Measurements from ENCODE around the gene CYB561D1.
A peak's percentile ranks its signal among the peaks of the same experiment; 100 is the strongest.

Gene CYB561D1

GRCh38 chr1:109491372-109491771, 2.5 kb upstream of the CYB561D1 start:
- ChIA-PET CTCF (interaction anchor here (0.5 to 9.8 kb wide), 14 partner anchors 11 to 314 kb away, joined by 3 to 115 read pairs (median 4); partner anchors contain the start of genes GNAI3 and PSRC1), POLR2A (interaction anchor here (0.8 to 1.0 kb wide), 3 partner anchors 18 to 215 kb away, joined by 3 read pairs; partner anchors contain the start of gene AMIGO1)
- no peak for DNase-seq (ENCODE audit: extremely low spot score)

GRCh38 chr1:109492779-109493178, 1.1 kb upstream of the CYB561D1 start:
- no peak for DNase-seq (ENCODE audit: extremely low spot score)
- no peak for TF ChIP-seq TARDBP (IDR thresholded peaks at IDR 0.05)
- TF ChIP-seq SP1 (IDR thresholded peaks at IDR 0.05): no peak
- no peak for TF ChIP-seq FOXK2 (IDR thresholded peaks at IDR 0.05)
- TF ChIP-seq FOXA1 (IDR thresholded peaks at IDR 0.05): no peak
- no peak for TF ChIP-seq FOXM1 (IDR thresholded peaks at IDR 0.05; ENCODE audit: borderline replicate concordance)
- no peak for TF ChIP-seq BHLHE40 (IDR thresholded peaks at IDR 0.05; ENCODE audit: borderline replicate concordance)
- no peak for TF ChIP-seq CTBP1 (IDR thresholded peaks at IDR 0.05; ENCODE audit: borderline replicate concordance)
- no peak for TF ChIP-seq HDGF (IDR thresholded peaks at IDR 0.05; ENCODE audit: borderline replicate concordance)
- TF ChIP-seq NFRKB (IDR thresholded peaks at IDR 0.05): no peak
- no peak for TF ChIP-seq ZNF384 (IDR thresholded peaks at IDR 0.05)
- TF ChIP-seq SUZ12 (IDR thresholded peaks at IDR 0.05): no peak
- no peak for TF ChIP-seq PKNOX1 (IDR thresholded peaks at IDR 0.05)
- TF ChIP-seq ELF4 (IDR thresholded peaks at IDR 0.05): no peak
- no peak for TF ChIP-seq L3MBTL2 (conservative IDR thresholded peaks at IDR 0.05)
- TF ChIP-seq LEF1 (IDR thresholded peaks at IDR 0.05; ENCODE audit: borderline replicate concordance): no peak
- no peak for TF ChIP-seq ARNT (IDR thresholded peaks at IDR 0.05)
- ChIA-PET CTCF (interaction anchor here (0.6 to 9.8 kb wide), 7 partner anchors 8 to 210 kb away, joined by 3 to 115 read pairs (median 12); partner anchors contain the start of genes ATXN7L2 and PSRC1), POLR2A (interaction anchor here (0.6 to 3.3 kb wide), 5 partner anchors 9 to 279 kb away, joined by 3 to 14 read pairs (median 6); partner anchors contain the start of genes AMIGO1, ATXN7L2, PSMA5 and SARS1)

More at GRCh38 chr1:109491372-109491771, 2.5 kb upstream of the CYB561D1 start:
- TF ChIP-seq ZNF384 (IDR thresholded peaks at IDR 0.05): no peak
- TF ChIP-seq ARNT (IDR thresholded peaks at IDR 0.05): no peak
- TF ChIP-seq PKNOX1 (IDR thresholded peaks at IDR 0.05): no peak
- no peak for TF ChIP-seq NFRKB (IDR thresholded peaks at IDR 0.05)
- TF ChIP-seq SUZ12 (IDR thresholded peaks at IDR 0.05): no peak
- TF ChIP-seq TARDBP (IDR thresholded peaks at IDR 0.05): no peak
- no peak for TF ChIP-seq BHLHE40 (IDR thresholded peaks at IDR 0.05; ENCODE audit: borderline replicate concordance)

GRCh38 chr1:109493227-109493626, 667 bp upstream of the CYB561D1 start:
- no peak for TF ChIP-seq ELF4 (IDR thresholded peaks at IDR 0.05)
- TF ChIP-seq TARDBP (IDR thresholded peaks at IDR 0.05): no peak
- no peak for TF ChIP-seq SP1 (IDR thresholded peaks at IDR 0.05)
- TF ChIP-seq CTBP1 (IDR thresholded peaks at IDR 0.05; ENCODE audit: borderline replicate concordance): no peak
- no peak for TF ChIP-seq ZNF384 (IDR thresholded peaks at IDR 0.05)
- TF ChIP-seq FOXK2 (IDR thresholded peaks at IDR 0.05): no peak
- TF ChIP-seq BHLHE40 (IDR thresholded peaks at IDR 0.05; ENCODE audit: borderline replicate concordance): no peak
- TF ChIP-seq SUZ12 (IDR thresholded peaks at IDR 0.05): no peak
- TF ChIP-seq NFRKB (IDR thresholded peaks at IDR 0.05): no peak
- TF ChIP-seq LEF1 (IDR thresholded peaks at IDR 0.05; ENCODE audit: borderline replicate concordance): no peak
- ChIA-PET CTCF (interaction anchor here (0.6 to 9.8 kb wide), 8 partner anchors 9 to 210 kb away, joined by 3 to 115 read pairs (median 9); partner anchors contain the start of genes ATXN7L2 and PSRC1), POLR2A (interaction anchor here (0.6 to 3.3 kb wide), 7 partner anchors 10 to 279 kb away, joined by 3 to 14 read pairs (median 5); partner anchors contain the start of genes AMIGO1, ATXN7L2, PSMA5 and SARS1)
- DNase-seq (ENCODE audit: extremely low spot score): no peak

GRCh38 chr1:109495738-109496137, 1.8 kb downstream of the CYB561D1 start:
- ChIA-PET CTCF (interaction anchor here (9.8 kb wide), 1 partner anchor 37 kb away, joined by 115 read pairs; no protein-coding TSS in a partner anchor), POLR2A (interaction anchor here (1.8 to 3.3 kb wide), 2 partner anchors 36 to 38 kb away, joined by 4 to 13 read pairs; no protein-coding TSS in a partner anchor)
- no peak for DNase-seq (ENCODE audit: extremely low spot score)
- TF ChIP-seq NFRKB (IDR thresholded peaks at IDR 0.05): no peak
- TF ChIP-seq SP1 (IDR thresholded peaks at IDR 0.05): no peak

GRCh38 chr1:109497449-109498160, 3.7 kb downstream of the CYB561D1 start:
- CTCF ChIA-PET: interaction anchor here (0.6 to 9.8 kb wide), 8 partner anchors 10 to 373 kb away, joined by 3 to 115 read pairs (median 6); partner anchors contain the start of gene AMIGO1
- POLR2A ChIA-PET: interaction anchor here (0.8 to 1.8 kb wide), 4 partner anchors 10 to 284 kb away, joined by 3 to 5 read pairs (median 4); partner anchors contain the start of genes ATXN7L2 and SARS1
- TF ChIP-seq LEF1 (IDR thresholded peaks at IDR 0.05; ENCODE audit: borderline replicate concordance) (no peak), SP1 (IDR thresholded peaks at IDR 0.05) (no peak), TARDBP (IDR thresholded peaks at IDR 0.05) (no peak), FOXA1 (IDR thresholded peaks at IDR 0.05) (no peak), SUZ12 (IDR thresholded peaks at IDR 0.05) (no peak)
- DNase-seq (ENCODE audit: extremely low spot score): no peak

GRCh38 chr1:109498161-109498801, 4.4 kb downstream of the CYB561D1 start:
- TF ChIP-seq FOXK2 (IDR thresholded peaks at IDR 0.05) (no peak), PKNOX1 (IDR thresholded peaks at IDR 0.05) (no peak), LEF1 (IDR thresholded peaks at IDR 0.05; ENCODE audit: borderline replicate concordance) (no peak), ZNF384 (IDR thresholded peaks at IDR 0.05) (no peak), SP1 (IDR thresholded peaks at IDR 0.05) (no peak), TARDBP (IDR thresholded peaks at IDR 0.05) (no peak), ARNT (IDR thresholded peaks at IDR 0.05) (no peak), NFRKB (IDR thresholded peaks at IDR 0.05) (no peak), HDGF (IDR thresholded peaks at IDR 0.05; ENCODE audit: borderline replicate concordance) (no peak), SUZ12 (IDR thresholded peaks at IDR 0.05) (no peak), FOXA1 (IDR thresholded peaks at IDR 0.05) (no peak), L3MBTL2 (conservative IDR thresholded peaks at IDR 0.05) (no peak), CTBP1 (IDR thresholded peaks at IDR 0.05; ENCODE audit: borderline replicate concordance) (no peak), FOXM1 (IDR thresholded peaks at IDR 0.05; ENCODE audit: borderline replicate concordance) (no peak), BHLHE40 (IDR thresholded peaks at IDR 0.05; ENCODE audit: borderline replicate concordance) (no peak), ELF4 (IDR thresholded peaks at IDR 0.05) (no peak)
- peak; percentile 74 for DNase-seq (ENCODE audit: extremely low spot score)
- POLR2A ChIA-PET: interaction anchor here (1.8 kb wide), 1 partner anchor 284 kb away, joined by 5 read pairs; the partner anchor contains the start of gene SARS1
- CTCF ChIA-PET: interaction anchor here (0.6 to 9.8 kb wide), 9 partner anchors 10 to 99 kb away, joined by 3 to 115 read pairs (median 5); partner anchors contain the start of gene AMIGO1
